HG03558 (cell line): ENCODE results near the gene CD6.

Experiments
- ATAC-seq: cut with Tn5 transposase; IDR thresholded peaks from one replicate; pipeline ENCODE4 v1.9.1; 2021; ENCODE audit warnings: moderate number of reproducible peaks; ENCODE audit not compliant: unreplicated experiment; ENCODE audit errors: extremely low read depth

CD6 gene

GRCh38 chr11:61023966-61024295, 52.5 kb downstream of the CD6 start:
- no peak for ATAC-seq

- ATAC-seq, result no peak
Measured at GRCh38 chr11:61024938-61025820, 53.7 kb downstream of the CD6 start.

GRCh38 chr11:61025821-61026120, 54.3 kb downstream of the CD6 start:
- ATAC-seq, result no peak

GRCh38 chr11:61026121-61027031, 54.9 kb downstream of the CD6 start:
- no peak for ATAC-seq

- no peak for ATAC-seq
Measured at GRCh38 chr11:61027141-61027840, 55.8 kb downstream of the CD6 start.

- ATAC-seq, result no peak
Measured at GRCh38 chr11:61028135-61028729, 56.8 kb downstream of the CD6 start.

GRCh38 chr11:61032824-61033223, 61.3 kb downstream of the CD6 start:
- no peak for ATAC-seq

- no peak for ATAC-seq
Measured at GRCh38 chr11:61033417-61033816, 61.9 kb downstream of the CD6 start.

GRCh38 chr11:61034111-61034510, 62.6 kb downstream of the CD6 start:
- no peak for ATAC-seq

GRCh38 chr11:61034704-61035525, 63.4 kb downstream of the CD6 start:
- no peak for ATAC-seq

- ATAC-seq, result no peak
Measured at GRCh38 chr11:61035526-61035835, 64.0 kb downstream of the CD6 start.

GRCh38 chr11:61037441-61038093, 66.1 kb downstream of the CD6 start:
- ATAC-seq, result no peak

- no peak for ATAC-seq
Measured at GRCh38 chr11:61039916-61040315, 68.4 kb downstream of the CD6 start.

GRCh38 chr11:61041755-61042518, 70.5 kb downstream of the CD6 start:
- peak; percentile 66 for ATAC-seq

GRCh38 chr11:61042537-61042936, 71.1 kb downstream of the CD6 start:
- no peak for ATAC-seq

GRCh38 chr11:61042961-61043540, 71.6 kb downstream of the CD6 start:
- ATAC-seq, result no peak

- no peak for ATAC-seq
Measured at GRCh38 chr11:61045271-61045670, 73.8 kb downstream of the CD6 start.

- ATAC-seq, result no peak
Measured at GRCh38 chr11:61046833-61047232, 75.4 kb downstream of the CD6 start.
